ENCODE measurements around the gene ADGRA3.

DNA sequence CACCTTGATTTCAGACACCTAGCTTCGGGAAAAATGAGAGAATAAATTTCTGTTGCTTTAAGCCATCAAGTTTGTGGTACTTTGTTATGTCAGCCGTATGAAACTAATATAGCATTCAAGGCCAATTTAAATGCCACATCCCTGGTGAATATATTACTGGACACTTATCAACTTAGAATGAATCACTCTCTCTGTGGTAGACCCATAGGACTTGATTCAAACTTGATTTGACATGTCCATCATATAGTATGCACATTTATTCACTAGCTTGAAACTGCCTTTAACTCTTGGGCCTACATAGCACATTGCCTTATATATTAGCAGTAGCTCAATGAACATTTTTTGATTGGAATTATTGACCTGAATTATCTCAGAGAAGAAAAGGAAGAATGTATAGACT is 172.3 kb downstream of the ADGRA3 start:
- TF ChIP-seq POLR2AphosphoS5 (IDR thresholded peaks at IDR 0.05; ENCODE audit: insufficient read depth, low read depth, low read length) (no peak), POLR2A (IDR thresholded peaks at IDR 0.05; ENCODE audit: low read depth, low read length) (no peak), EZH2 (IDR thresholded peaks at IDR 0.05; ENCODE audit: borderline replicate concordance, low read depth, low read length, severe bottlenecking) (no peak), MYC (IDR thresholded peaks at IDR 0.05; ENCODE audit: low read depth, low read length) (no peak)

All from endothelial cell of umbilical vein (primary cell).